Measurements from ENCODE around the gene EIF3J. TPM values are rescaled to one million over a fixed set of nuclear protein-coding genes. Genes with fewer than 3 reads are reported as not detected.

Gene EIF3J
- total and polyA plus RNA-seq, 2 of the 4 experiments (the other 2 are of a cell fraction) = 51.6 to 59.9 TPM

DNA sequence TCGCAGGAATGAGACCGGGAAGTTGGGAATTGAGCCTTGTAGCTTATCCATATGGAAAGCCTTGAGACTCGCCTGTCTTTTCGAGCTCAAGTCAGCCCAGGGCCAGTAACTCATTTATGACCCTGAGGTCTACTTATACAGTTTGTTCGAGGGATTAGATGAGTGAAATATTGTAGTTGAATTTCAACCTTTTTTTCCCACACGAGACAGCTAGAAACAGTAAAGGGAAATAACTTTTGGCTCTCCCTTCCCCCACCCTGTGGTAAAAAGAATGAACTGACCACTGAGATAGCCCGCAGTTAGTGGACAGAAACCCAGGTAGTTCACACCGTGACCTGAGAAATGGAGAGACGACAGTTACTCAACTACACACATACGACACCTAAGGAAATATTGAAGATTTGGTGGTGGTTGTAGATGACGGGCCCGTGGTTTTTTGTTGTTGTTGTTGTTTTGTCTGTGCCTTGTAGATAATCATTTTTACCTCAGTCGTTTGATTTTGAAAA lies 841 bp downstream of the EIF3J start:
- H2BK20ac ChIP-seq (ENCODE audit: low read depth, low read length) = no peak overlapping the region
- peak overlapping the region; percentile 58 for H2BK5ac ChIP-seq (ENCODE audit: low read depth, low read length, poor library complexity, severe bottlenecking)
- peak overlapping the region; percentile 25; the same call in 1 of the 2 replicates for H3K18ac ChIP-seq (ENCODE audit: low read depth, low read length)
- POLR2A ChIA-PET (ENCODE audit: unreplicated experiment) = no interaction called here
- H3K14ac ChIP-seq (replicated peaks; ENCODE audit: low read depth, low read length) = peak overlapping the region; percentile 77
- H2AK9ac ChIP-seq (replicated peaks; ENCODE audit: low read depth, low read length, poor library complexity) = peak overlapping the region; percentile 91
- no TSS peak for BruUV-seq (replicated peaks)
- peak overlapping the region; percentile 72 for H3K27ac ChIP-seq (ENCODE audit: insufficient read depth, low read length)
- WGBS, 2 experiments (ENCODE audit: extremely low coverage in 2 of 2, insufficient read length in 1 of 2) = 0% methylated on average over 2 of the region's 13 CpGs; no CpG with 5 or more reads in 1 of the 2 experiments
- H3K4me2 ChIP-seq (ENCODE audit: low read depth, low read length) = peak overlapping the region; percentile 94
- H3K9ac ChIP-seq (ENCODE audit: low read depth, low read length) = peak overlapping the region; percentile 88
- H3K23ac ChIP-seq (ENCODE audit: low read depth, low read length) = peak overlapping the region; percentile 75
- dilution Hi-C loops (cut with HindIII; ENCODE audit: low sequenced_read_pairs, unreplicated experiment) (no loop called here), in situ Hi-C loops (cut with MboI; ENCODE audit: low sequenced_read_pairs) (no loop called here), intact Hi-C loops (cut with micrococcal nuclease) (loop anchor here (5.0 to 10.0 kb wide), 2 partner anchors 110 to 663 kb away; partner anchors contain the start of gene CTDSPL2)
- peak overlapping the region; percentile 72 for H3K4ac ChIP-seq (ENCODE audit: low read depth, low read length)
- no peak overlapping the region for H2BK15ac ChIP-seq (ENCODE audit: low read depth, low read length)
- H2AK5ac ChIP-seq (ENCODE audit: low read depth, low read length) = peak overlapping the region; percentile 47
- TF ChIP-seq MAFK (IDR thresholded peaks at IDR 0.05; ENCODE audit: low read depth, low read length) (no peak), FOS (IDR thresholded peaks at IDR 0.05; ENCODE audit: low read depth, low read length) (no peak), NFE2L2 (IDR thresholded peaks at IDR 0.05; ENCODE audit: low read depth, low read length) (no peak), RAD21 (IDR thresholded peaks at IDR 0.05; ENCODE audit: low read length) (no peak), CEBPB (IDR thresholded peaks at IDR 0.05; ENCODE audit: low read depth, low read length) (no peak), BHLHE40 (IDR thresholded peaks at IDR 0.05; ENCODE audit: low read depth, low read length) (no peak), RFX5 (IDR thresholded peaks at IDR 0.05; ENCODE audit: low read depth, low read length) (no peak), POLR2A (IDR thresholded peaks at IDR 0.05; ENCODE audit: low read depth, low read length) (no peak)
- TF ChIP-seq, protein P1, sequence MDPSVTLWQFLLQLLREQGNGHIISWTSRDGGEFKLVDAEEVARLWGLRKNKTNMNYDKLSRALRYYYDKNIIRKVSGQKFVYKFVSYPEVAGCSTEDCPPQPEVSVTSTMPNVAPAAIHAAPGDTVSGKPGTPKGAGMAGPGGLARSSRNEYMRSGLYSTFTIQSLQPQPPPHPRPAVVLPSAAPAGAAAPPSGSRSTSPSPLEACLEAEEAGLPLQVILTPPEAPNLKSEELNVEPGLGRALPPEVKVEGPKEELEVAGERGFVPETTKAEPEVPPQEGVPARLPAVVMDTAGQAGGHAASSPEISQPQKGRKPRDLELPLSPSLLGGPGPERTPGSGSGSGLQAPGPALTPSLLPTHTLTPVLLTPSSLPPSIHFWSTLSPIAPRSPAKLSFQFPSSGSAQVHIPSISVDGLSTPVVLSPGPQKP (IDR thresholded peaks at IDR 0.05; ENCODE audit: borderline replicate concordance, low read depth, low read length) = no peak
- ATAC-seq (ENCODE audit: low read depth) (no peak), DNase-seq (peak; percentile 43)
- H3K9me3 ChIP-seq (ENCODE audit: control insufficient read depth, insufficient read depth, low read length) = no peaks in the 10 kb centered on the region
- peak overlapping the region; percentile 92 for H2AFZ ChIP-seq (replicated peaks; ENCODE audit: low read length, poor library complexity)
- H4K20me1 ChIP-seq (ENCODE audit: insufficient read depth, low read length) = peaks cover 17% of the 10 kb centered on the region
- no peak overlapping the region; the same call in 1 of the 2 replicates for H4K91ac ChIP-seq (ENCODE audit: insufficient read depth, low read depth, low read length)
- H3K79me1 ChIP-seq (ENCODE audit: low read depth in 1 of 2, low read length in 2 of 2) = peaks cover 23 to 51% of the 10 kb centered on the region in 2 experiments
- no peak overlapping the region for H4K5ac ChIP-seq (ENCODE audit: low read depth, low read length)
- 0 out of 2 replicates have a peak overlapping the region, but pooled peaks have one; percentile 1 for H2BK120ac ChIP-seq (ENCODE audit: low read depth, low read length)
- H3K36me3 ChIP-seq (ENCODE audit: control insufficient read depth, insufficient read depth, low read length) = peaks cover 9% of the 10 kb centered on the region
- H3K4me1 ChIP-seq (ENCODE audit: control insufficient read depth, insufficient read depth, low read length) = peaks cover 12% of the 10 kb centered on the region
- peak overlapping the region; percentile 88 for H3K4me3 ChIP-seq (ENCODE audit: insufficient read depth, low read depth, low read length)
- H4K8ac ChIP-seq (ENCODE audit: low read depth in 2 of 2, low read length in 2 of 2) = peak overlapping the region in 1 of 2 experiments; percentile 53; a peak in 1 of 4 replicates
- H3K56ac ChIP-seq (ENCODE audit: extremely low read depth, insufficient read depth, low read length) = peak overlapping the region; percentile 67
- CTCF ChIA-PET = interaction anchor here (0.6 kb wide), 1 partner anchor 1034 kb away, joined by 3 read pairs; no protein-coding TSS in a partner anchor
- H3K9me1 ChIP-seq (ENCODE audit: insufficient read depth, low read length) = peaks cover 12% of the 10 kb centered on the region; the same call in 1 of the 2 replicates
- H3K27me3 ChIP-seq (ENCODE audit: control insufficient read depth, insufficient read depth, low read length) = no peaks in the 10 kb centered on the region
